ENCODE results near the gene CLEC7A. TPM values are rescaled to one million over a fixed set of nuclear protein-coding genes. Genes with fewer than 3 reads are reported as not detected.

CLEC7A gene
- polyA plus RNA-seq, 1 donor from 2014 or later: not detected

DNA sequence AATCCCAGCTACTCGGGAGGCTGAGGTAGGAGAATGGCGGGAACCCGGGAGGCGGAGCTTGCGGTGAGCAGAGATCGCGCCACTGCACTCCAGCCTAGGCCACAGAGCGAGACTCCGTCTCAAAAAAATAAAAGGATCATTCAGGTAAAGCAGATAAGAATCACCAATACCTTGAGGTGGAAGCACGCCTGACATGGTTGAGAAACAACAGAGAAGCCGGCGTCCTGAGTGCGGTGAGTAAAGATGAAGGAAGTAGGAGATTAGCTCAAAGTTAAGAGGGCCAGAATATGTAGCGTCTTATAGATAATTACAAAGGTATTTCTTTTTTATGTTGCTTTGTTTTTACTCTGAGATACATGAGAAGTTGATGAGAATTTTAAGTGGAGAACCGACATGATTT, 14.7 kb downstream of the CLEC7A start:
- Histone ChIP-seq H3K9me2 (ENCODE audit: insufficient read depth, low read length) (no peaks in the 10 kb centered on the region), H2AFZ (ENCODE audit: low read depth, low read length) (no peak overlapping the region), H3K79me2 (replicated peaks; ENCODE audit: insufficient read depth, low read length) (no peaks in the 10 kb centered on the region), H3K4me3 (ENCODE audit: low read length) (no peak overlapping the region), H3K9me3 (ENCODE audit: low read length) (no peaks in the 10 kb centered on the region), H3K27me3 (ENCODE audit: insufficient read depth, low read depth, low read length) (no peaks in the 10 kb centered on the region), H3K4me2 (ENCODE audit: low read length) (no peak overlapping the region), H3K36me3 (ENCODE audit: insufficient read depth, low read length) (no peaks in the 10 kb centered on the region), H3F3A (ENCODE audit: insufficient read depth, low read length, poor library complexity, severe bottlenecking) (no peaks in the 10 kb centered on the region), H3K27ac (ENCODE audit: low read length) (no peak overlapping the region), H4K20me1 (ENCODE audit: insufficient read depth) (no peaks in the 10 kb centered on the region), H3K9ac (ENCODE audit: low read length) (no peak overlapping the region)
- TF ChIP-seq TAF1 (IDR thresholded peaks at IDR 0.05; ENCODE audit: low read depth) (no peak), EP300 (conservative IDR thresholded peaks at IDR 0.05; ENCODE audit: poor library complexity, severe bottlenecking) (no peak), SMC3 (conservative IDR thresholded peaks at IDR 0.05; ENCODE audit: poor library complexity) (no peak), REST (IDR thresholded peaks at IDR 0.05; ENCODE audit: borderline replicate concordance) (no peak), EZH2 (IDR thresholded peaks at IDR 0.05; ENCODE audit: borderline replicate concordance, insufficient read depth, low read length, poor library complexity, severe bottlenecking) (no peak), RAD21 (conservative IDR thresholded peaks at IDR 0.05) (no peak), MXI1 (conservative IDR thresholded peaks at IDR 0.05; ENCODE audit: poor library complexity, severe bottlenecking) (no peak), POLR2AphosphoS5 (IDR thresholded peaks at IDR 0.05) (no peak)
- TF ChIP-seq, protein P1, sequence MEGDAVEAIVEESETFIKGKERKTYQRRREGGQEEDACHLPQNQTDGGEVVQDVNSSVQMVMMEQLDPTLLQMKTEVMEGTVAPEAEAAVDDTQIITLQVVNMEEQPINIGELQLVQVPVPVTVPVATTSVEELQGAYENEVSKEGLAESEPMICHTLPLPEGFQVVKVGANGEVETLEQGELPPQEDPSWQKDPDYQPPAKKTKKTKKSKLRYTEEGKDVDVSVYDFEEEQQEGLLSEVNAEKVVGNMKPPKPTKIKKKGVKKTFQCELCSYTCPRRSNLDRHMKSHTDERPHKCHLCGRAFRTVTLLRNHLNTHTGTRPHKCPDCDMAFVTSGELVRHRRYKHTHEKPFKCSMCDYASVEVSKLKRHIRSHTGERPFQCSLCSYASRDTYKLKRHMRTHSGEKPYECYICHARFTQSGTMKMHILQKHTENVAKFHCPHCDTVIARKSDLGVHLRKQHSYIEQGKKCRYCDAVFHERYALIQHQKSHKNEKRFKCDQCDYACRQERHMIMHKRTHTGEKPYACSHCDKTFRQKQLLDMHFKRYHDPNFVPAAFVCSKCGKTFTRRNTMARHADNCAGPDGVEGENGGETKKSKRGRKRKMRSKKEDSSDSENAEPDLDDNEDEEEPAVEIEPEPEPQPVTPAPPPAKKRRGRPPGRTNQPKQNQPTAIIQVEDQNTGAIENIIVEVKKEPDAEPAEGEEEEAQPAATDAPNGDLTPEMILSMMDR (IDR thresholded peaks at IDR 0.05; ENCODE audit: poor library complexity, severe bottlenecking): no peak

DNA sequence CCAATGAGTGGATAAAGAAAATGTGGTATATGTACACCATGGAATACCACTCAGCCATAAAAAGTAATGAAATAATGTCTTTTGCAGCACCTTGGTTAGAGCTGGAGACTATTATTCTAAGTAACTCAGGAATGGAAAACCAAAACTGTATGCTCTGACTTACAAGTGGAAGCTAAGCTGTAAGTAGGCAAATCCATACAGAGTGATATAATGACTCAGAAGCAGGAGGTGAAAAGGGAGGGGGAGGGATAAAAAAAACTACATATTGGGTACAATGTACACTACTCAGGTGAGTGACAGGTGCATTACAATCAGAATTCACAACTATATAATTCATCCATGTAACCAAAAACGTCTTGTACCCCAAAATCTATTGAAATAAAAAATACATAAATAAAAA, 16.1 kb downstream of the CLEC7A start:
- Histone ChIP-seq H3K4me3 (ENCODE audit: low read length) (no peak overlapping the region), H3K9me3 (ENCODE audit: low read length) (no peaks in the 10 kb centered on the region), H3K27me3 (ENCODE audit: insufficient read depth, low read depth, low read length) (no peaks in the 10 kb centered on the region), H3F3A (ENCODE audit: insufficient read depth, low read length, poor library complexity, severe bottlenecking) (no peaks in the 10 kb centered on the region), H3K9me2 (ENCODE audit: insufficient read depth, low read length) (no peaks in the 10 kb centered on the region), H3K27ac (ENCODE audit: low read length) (no peak overlapping the region), H4K20me1 (ENCODE audit: insufficient read depth) (no peaks in the 10 kb centered on the region), H3K79me2 (replicated peaks; ENCODE audit: insufficient read depth, low read length) (no peaks in the 10 kb centered on the region), H3K9ac (ENCODE audit: low read length) (no peak overlapping the region), H3K36me3 (ENCODE audit: insufficient read depth, low read length) (no peaks in the 10 kb centered on the region), H2AFZ (ENCODE audit: low read depth, low read length) (no peak overlapping the region), H3K4me2 (ENCODE audit: low read length) (no peak overlapping the region)
- TF ChIP-seq POLR2AphosphoS5 (IDR thresholded peaks at IDR 0.05): no peak
- TF ChIP-seq TAF1 (IDR thresholded peaks at IDR 0.05; ENCODE audit: low read depth): no peak
- no peak for TF ChIP-seq SMC3 (conservative IDR thresholded peaks at IDR 0.05; ENCODE audit: poor library complexity)
- no peak for TF ChIP-seq EZH2 (IDR thresholded peaks at IDR 0.05; ENCODE audit: borderline replicate concordance, insufficient read depth, low read length, poor library complexity, severe bottlenecking)
- no peak for TF ChIP-seq MXI1 (conservative IDR thresholded peaks at IDR 0.05; ENCODE audit: poor library complexity, severe bottlenecking)
- no peak for TF ChIP-seq RAD21 (conservative IDR thresholded peaks at IDR 0.05)
- TF ChIP-seq EP300 (conservative IDR thresholded peaks at IDR 0.05; ENCODE audit: poor library complexity, severe bottlenecking): no peak
- no peak for TF ChIP-seq REST (IDR thresholded peaks at IDR 0.05; ENCODE audit: borderline replicate concordance)
- TF ChIP-seq, protein P1 (IDR thresholded peaks at IDR 0.05; ENCODE audit: poor library complexity, severe bottlenecking): no peak

Data from neural cell (in vitro differentiated cells).